ENCODE measurements around the gene COL1A2.

Gene COL1A2

GRCh38 chr7:94366832-94367231 lies 27.9 kb upstream of the COL1A2 start:
- no peak overlapping the region for H2AFZ ChIP-seq (ENCODE audit: low read length)
- H3K4me2 ChIP-seq (ENCODE audit: low read depth, low read length, poor library complexity, severe bottlenecking) = no peak overlapping the region
- no peaks in the 10 kb centered on the region for H3K79me2 ChIP-seq (ENCODE audit: insufficient read depth, low read length)
- no peaks in the 10 kb centered on the region for H3F3A ChIP-seq (ENCODE audit: low read depth)
- H3K4me3 ChIP-seq (ENCODE audit: low read length, poor library complexity, severe bottlenecking) = no peak overlapping the region
- H3K36me3 ChIP-seq (ENCODE audit: insufficient read depth, low read length) = no peaks in the 10 kb centered on the region
- H4K20me1 ChIP-seq (ENCODE audit: insufficient read depth, low read length, poor library complexity, severe bottlenecking) = no peaks in the 10 kb centered on the region
- no peaks in the 10 kb centered on the region for H3K9me2 ChIP-seq (replicated peaks; ENCODE audit: low read depth, low read length)
- H3K9me3 ChIP-seq (ENCODE audit: insufficient read depth, low read depth, low read length) = no peaks in the 10 kb centered on the region
- no peaks in the 10 kb centered on the region for H3K27me3 ChIP-seq (ENCODE audit: insufficient read depth, low read length, poor library complexity, severe bottlenecking)
- no peaks in the 10 kb centered on the region for H3K4me1 ChIP-seq (ENCODE audit: insufficient read depth, low read length, poor library complexity, severe bottlenecking)
- no peak overlapping the region for H3K9ac ChIP-seq (ENCODE audit: low read depth, low read length, poor library complexity, severe bottlenecking)
- no peak for TF ChIP-seq EZH2phosphoT487 (IDR thresholded peaks at IDR 0.05; ENCODE audit: borderline replicate concordance)
- no peak for TF ChIP-seq CTCF (conservative IDR thresholded peaks at IDR 0.05; ENCODE audit: low read length)

DNA sequence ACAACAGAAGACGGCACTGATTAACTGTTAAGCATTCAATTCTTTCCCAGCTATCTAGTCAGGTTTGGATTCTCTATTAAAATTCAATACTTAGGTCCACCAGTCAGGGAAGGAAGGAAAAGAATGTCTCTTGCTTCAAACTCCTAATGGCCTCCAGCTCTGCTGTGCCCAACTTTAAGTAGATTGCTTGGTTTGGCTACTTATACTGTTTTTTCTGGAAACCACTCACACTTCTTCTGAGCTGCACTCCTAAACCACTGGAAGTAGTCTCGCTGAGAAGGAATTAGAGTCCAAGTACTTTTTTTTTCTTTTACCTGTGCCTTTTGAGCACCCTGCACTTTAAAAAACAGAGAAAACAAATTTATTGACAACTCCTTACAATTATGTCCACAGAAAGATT lies 26.7 kb upstream of the COL1A2 start:
- Histone ChIP-seq H3K27me3 (ENCODE audit: insufficient read depth, low read length, poor library complexity, severe bottlenecking) (no peaks in the 10 kb centered on the region), H3K4me1 (ENCODE audit: insufficient read depth, low read length, poor library complexity, severe bottlenecking) (no peaks in the 10 kb centered on the region), H3K9me2 (replicated peaks; ENCODE audit: low read depth, low read length) (no peaks in the 10 kb centered on the region), H2AFZ (ENCODE audit: low read length) (no peak overlapping the region), H3K4me3 (ENCODE audit: low read length, poor library complexity, severe bottlenecking) (no peak overlapping the region), H3K9me3 (ENCODE audit: insufficient read depth, low read depth, low read length) (no peaks in the 10 kb centered on the region), H3K9ac (ENCODE audit: low read depth, low read length, poor library complexity, severe bottlenecking) (no peak overlapping the region), H4K20me1 (ENCODE audit: insufficient read depth, low read length, poor library complexity, severe bottlenecking) (no peaks in the 10 kb centered on the region), H3K79me2 (ENCODE audit: insufficient read depth, low read length) (no peaks in the 10 kb centered on the region), H3F3A (ENCODE audit: low read depth) (no peaks in the 10 kb centered on the region), H3K4me2 (ENCODE audit: low read depth, low read length, poor library complexity, severe bottlenecking) (no peak overlapping the region), H3K36me3 (ENCODE audit: insufficient read depth, low read length) (no peaks in the 10 kb centered on the region)
- TF ChIP-seq CTCF (conservative IDR thresholded peaks at IDR 0.05; ENCODE audit: low read length) (no peak), EZH2phosphoT487 (IDR thresholded peaks at IDR 0.05; ENCODE audit: borderline replicate concordance) (no peak)

GRCh38 chr7:94368371-94368791 lies 26.3 kb upstream of the COL1A2 start:
- H3K4me3 ChIP-seq (ENCODE audit: low read length, poor library complexity, severe bottlenecking) = no peak overlapping the region
- no peaks in the 10 kb centered on the region for H3K9me3 ChIP-seq (ENCODE audit: insufficient read depth, low read depth, low read length)
- H3K79me2 ChIP-seq (ENCODE audit: insufficient read depth, low read length) = no peaks in the 10 kb centered on the region
- TF ChIP-seq EZH2phosphoT487 (IDR thresholded peaks at IDR 0.05; ENCODE audit: borderline replicate concordance) = no peak
- no peak for TF ChIP-seq CTCF (conservative IDR thresholded peaks at IDR 0.05; ENCODE audit: low read length)
- no peaks in the 10 kb centered on the region for H4K20me1 ChIP-seq (ENCODE audit: insufficient read depth, low read length, poor library complexity, severe bottlenecking)
- H3K36me3 ChIP-seq (ENCODE audit: insufficient read depth, low read length) = no peaks in the 10 kb centered on the region
- no peak overlapping the region for H3K4me2 ChIP-seq (ENCODE audit: low read depth, low read length, poor library complexity, severe bottlenecking)
- no peaks in the 10 kb centered on the region for H3K4me1 ChIP-seq (ENCODE audit: insufficient read depth, low read length, poor library complexity, severe bottlenecking)
- no peak overlapping the region for H2AFZ ChIP-seq (ENCODE audit: low read length)
- no peaks in the 10 kb centered on the region for H3K9me2 ChIP-seq (replicated peaks; ENCODE audit: low read depth, low read length)
- H3K9ac ChIP-seq (ENCODE audit: low read depth, low read length, poor library complexity, severe bottlenecking) = no peak overlapping the region
- H3K27me3 ChIP-seq (ENCODE audit: insufficient read depth, low read length, poor library complexity, severe bottlenecking) = no peaks in the 10 kb centered on the region
- no peaks in the 10 kb centered on the region for H3F3A ChIP-seq (ENCODE audit: low read depth)
